T47D (cell line): ENCODE measurements around the gene NTM.
"Not testable (repeated sequence)": the region's sequence is repeated elsewhere in the genome, so short reads cannot be mapped to it uniquely, and the experiment has no call there.

Experiments used
- DNase-seq, 2 experiments: peaks; one replicate each; pipeline versions ENCODE4 v3.0.0 to v3.0.0-alpha.2; 2011 to 2012; ENCODE audit warnings: low read depth in 1 of 2, low spot score in 1 of 2
- JUND ChIP-seq: IDR thresholded peaks from 2 replicates; pipeline ENCODE4 v1.6.1; 2012; ENCODE audit warnings: low read depth
- in situ Hi-C: cut with HindIII; loops from 2 replicates; pipeline ENCODE4 v1.10.0; 2016; ENCODE audit warnings: low sequenced_read_pairs, low pct_unique_long_range_greater_than_20kb

Gene NTM

DNA sequence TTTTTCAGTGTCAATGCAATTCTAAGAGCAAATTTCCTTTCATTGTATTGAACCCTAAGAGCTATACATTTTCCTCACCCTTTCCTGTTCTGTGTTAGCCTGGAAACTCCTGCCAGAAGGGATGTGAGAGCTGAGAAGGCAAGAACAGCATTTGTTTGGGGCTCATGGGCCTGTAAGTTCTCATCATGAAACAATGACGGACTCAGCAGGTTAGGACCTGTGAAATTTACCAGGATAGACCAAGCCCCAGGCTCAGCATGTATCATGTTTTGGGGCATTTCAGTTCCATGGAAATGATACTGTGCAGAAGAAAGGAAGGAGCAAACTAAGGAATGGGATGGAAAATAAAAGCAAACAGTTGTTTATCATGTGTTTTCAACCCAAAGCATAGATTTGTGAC lies 41.6 kb downstream of the NTM start:
- in situ Hi-C loops = no loop called here
- no peak for DNase-seq
- TF ChIP-seq JUND = no peak

DNA sequence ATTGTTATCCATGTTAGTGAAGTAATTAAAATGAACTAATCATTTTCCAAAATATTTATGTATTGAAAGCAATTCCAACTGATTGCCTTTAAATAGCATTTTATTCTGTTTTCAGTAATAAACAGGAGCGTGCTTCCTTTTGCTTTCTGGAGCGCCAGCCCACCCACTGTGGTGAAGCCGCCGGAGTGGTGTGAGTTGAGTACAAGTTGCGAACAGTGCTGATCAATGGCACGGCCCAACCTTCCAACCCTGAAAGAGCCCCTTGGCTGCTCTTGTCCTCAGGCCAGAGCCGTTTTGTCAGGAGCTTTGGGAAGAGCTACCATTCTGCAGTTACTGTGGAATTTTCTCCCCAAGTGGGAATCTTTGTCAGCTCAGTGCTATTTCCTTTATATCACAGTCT lies 42.8 kb downstream of the NTM start:
- in situ Hi-C loops = no loop called here

DNA sequence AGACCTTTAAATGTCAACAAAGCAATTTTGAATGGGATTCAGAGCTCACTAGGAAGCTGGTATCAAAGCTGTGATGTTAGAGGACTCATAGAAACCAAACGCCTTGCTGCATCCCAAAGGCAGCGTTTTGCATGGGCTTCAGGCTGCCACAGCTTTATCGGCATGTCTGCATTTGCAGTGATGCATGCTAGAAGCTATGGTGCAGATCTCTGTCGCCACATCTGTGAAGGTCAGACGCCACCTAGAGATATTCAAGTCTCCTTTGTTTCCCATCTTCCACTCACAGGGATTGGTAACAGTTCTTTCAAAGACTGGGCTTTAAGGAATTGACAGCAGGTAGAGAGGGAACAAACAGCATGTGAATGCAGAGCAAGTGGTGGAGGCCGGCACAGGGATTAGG lies 47.8 kb downstream of the NTM start:
- no peak for DNase-seq
- TF ChIP-seq JUND = no peak
- in situ Hi-C loops = no loop called here

More for the DNA sequence above, 42.8 kb downstream of the NTM start:
- DNase-seq = no peak
- no peak for TF ChIP-seq JUND

- in situ Hi-C loops = no loop called here
- DNase-seq = no peak
- no peak for TF ChIP-seq JUND
Measured at GRCh38 chr11:131421066-131421855, 50.8 kb downstream of the NTM start.

DNA sequence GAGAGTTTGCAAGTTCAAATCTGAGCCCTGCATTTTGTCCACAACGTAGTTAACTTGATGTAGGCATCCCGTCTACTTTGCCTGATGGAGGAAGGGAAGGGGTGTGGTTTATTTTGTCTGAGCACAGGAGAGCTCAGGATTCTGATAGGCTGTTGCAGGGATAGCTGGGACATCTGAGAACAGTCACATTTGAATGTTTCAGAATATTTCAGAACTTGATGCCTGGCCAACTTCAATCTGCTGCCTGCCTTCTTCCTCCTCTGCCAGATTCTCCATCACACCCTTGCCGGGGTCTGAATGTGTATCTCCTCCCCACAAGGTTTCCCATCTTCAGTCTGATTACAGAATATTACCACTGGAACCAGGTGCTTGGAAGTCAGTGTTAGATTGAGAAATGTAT lies 51.6 kb downstream of the NTM start:
- no peak for DNase-seq
- in situ Hi-C loops = no loop called here
- TF ChIP-seq JUND = no peak

DNA sequence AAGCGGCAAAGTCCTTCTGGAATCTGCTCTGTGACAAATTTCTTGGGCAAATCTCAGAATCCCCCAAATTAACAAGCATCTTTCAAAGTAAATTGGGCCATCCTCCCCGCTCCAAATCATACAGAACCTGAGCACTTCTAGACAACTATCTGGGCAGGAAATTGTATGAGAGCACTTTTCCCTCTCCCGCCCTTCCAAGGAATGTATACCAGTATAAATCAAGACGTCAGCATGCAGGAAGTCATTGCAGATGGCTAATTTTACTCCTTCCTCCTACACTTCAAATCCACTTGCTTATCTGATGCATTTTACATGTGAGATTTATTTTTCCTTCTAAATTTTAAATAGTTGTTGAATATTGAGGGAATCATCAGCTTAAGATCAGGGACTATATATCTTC lies 52.1 kb downstream of the NTM start:
- in situ Hi-C loops = no loop called here
- DNase-seq = no peak
- TF ChIP-seq JUND = no peak

DNA sequence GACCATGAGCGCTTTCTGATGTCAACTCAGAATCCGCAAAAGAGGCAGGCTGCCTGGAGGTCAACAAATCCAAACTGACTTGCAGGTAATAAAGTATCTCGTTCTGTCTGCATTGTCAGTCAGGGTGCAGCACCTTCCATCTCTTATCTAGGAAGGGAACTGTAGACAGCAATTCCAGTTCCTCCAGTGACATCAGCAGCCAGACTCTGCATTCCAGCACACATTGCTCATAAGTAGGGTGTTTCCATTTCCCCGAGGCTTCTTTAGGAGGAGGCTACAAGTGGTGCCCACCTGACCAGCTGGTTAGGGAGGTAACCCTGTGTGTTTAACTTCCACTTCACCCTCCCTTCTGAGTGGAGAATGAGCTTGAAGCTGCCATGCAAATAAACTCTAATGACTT lies 53.3 kb downstream of the NTM start:
- in situ Hi-C loops = no loop called here
- DNase-seq = no peak

GRCh38 chr11:131424257-131424876 lies 54.0 kb downstream of the NTM start:
- DNase-seq, in situ Hi-C loops: not testable (repeated sequence)

More for the DNA sequence above, 53.3 kb downstream of the NTM start:
- no peak for TF ChIP-seq JUND

DNA sequence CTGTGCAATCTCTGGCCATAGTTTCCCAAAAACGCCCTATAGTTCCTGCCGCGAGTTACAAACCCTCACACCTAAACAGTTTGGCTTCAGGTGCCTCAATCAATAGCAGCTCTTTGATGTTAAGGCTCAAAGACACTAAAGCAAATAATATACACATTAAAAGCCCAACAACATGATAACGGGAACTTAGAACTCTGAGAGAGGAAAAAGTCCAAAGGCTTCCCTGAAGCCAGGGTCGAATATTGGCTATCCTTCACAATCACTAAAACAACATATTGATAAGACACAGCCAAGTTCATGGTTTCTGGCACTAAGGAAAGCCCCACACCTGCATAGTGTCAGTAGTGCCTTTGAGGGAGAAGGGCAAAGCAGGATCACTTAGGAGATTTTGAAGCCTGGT lies 54.9 kb downstream of the NTM start:
- no peak for TF ChIP-seq JUND
- in situ Hi-C loops = no loop called here

DNA sequence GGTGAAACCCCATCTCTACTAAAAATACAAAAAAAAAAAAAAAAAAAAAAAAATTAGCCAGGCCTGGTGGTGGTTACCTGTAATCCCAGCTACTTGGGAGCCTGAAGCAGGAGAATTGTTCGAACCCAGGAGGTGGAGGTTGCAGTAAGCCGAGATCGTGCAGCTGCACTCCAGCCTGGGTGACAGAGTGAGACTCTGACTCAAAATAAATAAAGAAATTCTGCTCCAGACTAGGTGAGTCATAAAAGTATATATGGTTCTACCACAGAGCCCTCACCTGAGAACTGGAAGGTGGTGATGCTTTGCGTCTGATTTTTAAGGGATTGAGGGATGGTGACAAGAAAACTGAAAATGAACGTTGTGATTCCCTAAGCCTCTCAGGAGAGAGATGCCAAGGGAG lies 58.4 kb downstream of the NTM start:
- DNase-seq = no peak
- in situ Hi-C loops = no loop called here
- TF ChIP-seq JUND = no peak

More for the DNA sequence above, 54.9 kb downstream of the NTM start:
- no peak for DNase-seq

DNA sequence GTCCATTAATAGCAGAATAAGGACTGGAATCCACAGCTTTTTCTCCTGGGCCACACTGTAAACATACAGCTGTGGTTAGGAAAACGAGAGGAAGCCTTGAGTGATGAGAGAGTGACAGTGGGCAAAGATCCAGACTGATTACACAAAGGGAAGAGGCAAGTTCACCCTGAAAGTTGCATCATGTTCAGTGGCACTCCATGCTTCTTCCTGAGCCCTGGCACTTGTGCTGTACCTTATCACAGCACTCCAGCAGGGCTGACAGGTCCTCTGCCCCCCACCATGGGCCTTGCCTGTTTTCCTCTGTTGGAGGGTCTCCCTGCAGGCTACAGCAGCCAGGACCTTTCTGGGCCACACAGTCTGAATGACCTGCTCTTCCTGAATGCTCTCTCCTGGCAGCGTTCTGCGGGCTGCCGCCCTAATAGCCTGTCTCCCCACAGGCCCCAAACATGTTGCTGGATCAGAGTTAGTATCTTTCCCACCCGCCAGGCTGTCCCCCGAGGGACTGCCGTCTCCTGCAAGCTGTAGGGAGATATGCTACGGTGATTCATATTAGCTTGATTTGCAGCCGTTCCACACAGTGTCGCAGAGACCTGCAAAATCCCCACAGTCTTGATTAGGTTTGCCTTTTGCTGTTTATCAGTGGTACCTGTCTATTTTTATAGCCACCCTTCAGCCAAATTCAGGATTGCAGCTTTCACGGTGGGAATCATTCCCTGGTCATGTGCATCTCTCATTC lies 60.2 kb downstream of the NTM start:
- TF ChIP-seq JUND = no peak
- in situ Hi-C loops = no loop called here
- DNase-seq = no peak

DNA sequence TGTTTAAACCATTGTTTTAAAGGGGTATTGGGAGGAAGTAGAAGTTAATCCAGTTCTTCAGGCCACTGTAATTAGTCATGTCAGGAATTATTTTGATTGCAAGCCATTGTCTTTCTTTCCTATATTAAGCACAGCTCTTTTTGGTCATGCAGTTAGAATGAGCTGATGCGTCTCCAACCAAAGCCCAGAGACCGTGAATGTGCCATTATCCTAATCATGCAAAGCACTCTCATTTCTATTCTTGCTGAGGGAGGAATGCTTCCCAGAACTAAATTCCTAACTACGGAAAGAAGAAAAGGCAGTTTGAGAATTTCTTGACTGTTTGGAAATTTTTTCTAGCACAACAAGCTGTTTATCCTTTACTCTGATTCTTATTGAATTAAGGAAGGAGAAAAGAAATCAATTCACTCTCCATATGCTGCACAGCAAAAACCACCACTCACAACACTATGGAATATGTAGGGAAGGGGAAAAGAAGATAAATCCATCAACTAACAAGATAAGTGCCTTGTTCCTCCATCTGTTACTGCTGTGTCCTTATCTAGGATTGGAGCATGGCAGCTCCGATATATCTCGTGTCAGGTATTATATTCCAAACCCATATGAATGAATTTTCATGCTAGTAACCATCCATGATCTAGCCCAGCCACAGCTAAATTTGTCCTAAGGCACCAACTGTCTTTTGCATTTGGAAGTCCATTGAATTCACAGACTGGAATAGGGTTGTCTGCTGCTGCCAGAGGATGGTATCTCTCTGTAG lies 70.8 kb downstream of the NTM start:
- in situ Hi-C loops = no loop called here

More for the DNA sequence above, 70.8 kb downstream of the NTM start:
- no peak for TF ChIP-seq JUND
- no peak for DNase-seq
